K562 (cell line): ENCODE measurements around the gene ERVH48-1. TPM values are rescaled to one million over a fixed set of nuclear protein-coding genes. Genes with fewer than 3 reads are reported as not detected.

Source experiments
- BACH1 ChIP-seq: fragments of 200-800 bp; sonication (Bioruptor generic); IDR thresholded peaks from 2 replicates; pipeline ENCODE4 v1.6.1; 2016; ENCODE audit warnings: missing genetic modification characterization, missing compliant biosample characterization
- C11orf30 ChIP-seq: fragments of 450-650 bp; IDR thresholded peaks from 2 replicates; pipeline ENCODE4 v1.6.1; 2016; ENCODE audit warnings: low read depth, mild to moderate bottlenecking
- CEBPZ ChIP-seq: fragments of 150-350 bp; IDR thresholded peaks from 2 replicates; pipeline ENCODE4 v1.6.1; 2014; ENCODE audit warnings: low read depth, mild to moderate bottlenecking, low read length, borderline replicate concordance
- CHD2 ChIP-seq: IDR thresholded peaks from 2 replicates; pipeline ENCODE4 v1.6.1; 2011; ENCODE audit warnings: low read depth, low read length
- DMBX1 ChIP-seq: fragments of 250-450 bp; sonication (Bioruptor Pico); IDR thresholded peaks from 2 replicates; pipeline ENCODE4 v1.8.0; 2022; ENCODE audit warnings: inconsistent platforms, mild to moderate bottlenecking, moderate library complexity, borderline replicate concordance
- ETS2 ChIP-seq: IDR thresholded peaks from 2 replicates; pipeline ENCODE4 v1.6.1; 2016; ENCODE audit warnings: borderline replicate concordance, missing genetic modification characterization, mild to moderate bottlenecking, moderate library complexity, missing compliant biosample characterization; ENCODE audit not compliant: poor library complexity, severe bottlenecking
- EWSR1 ChIP-seq: fragments of 450-650 bp; IDR thresholded peaks from 2 replicates; pipeline ENCODE4 v1.6.1; 2018; ENCODE audit warnings: borderline replicate concordance, mild to moderate bottlenecking, low read depth, moderate library complexity; ENCODE audit not compliant: partially characterized antibody
- IRF1 ChIP-seq: sonication (generic); formaldehyde crosslinking; IDR thresholded peaks from 2 replicates; pipeline ENCODE4 v1.8.0; 2022; ENCODE audit warnings: missing genetic modification reagents, mild to moderate bottlenecking, borderline replicate concordance
- KAT8 ChIP-seq: fragments of 450-650 bp; IDR thresholded peaks from 2 replicates; pipeline ENCODE4 v1.6.1; 2016; ENCODE audit warnings: low read depth, mild to moderate bottlenecking
- MLX ChIP-seq, 2 experiments: fragments of 450-650 bp in 1 of 2; sonication (generic) in 1 of 2; formaldehyde crosslinking; conservative IDR thresholded peaks; 2 replicates each; pipeline versions ENCODE4 v1.4.0 to v1.8.1; 2020 to 2022; ENCODE audit warnings: mild to moderate bottlenecking in 1 of 2, missing genetic modification reagents in 1 of 2
- RAD51 ChIP-seq: fragments of 450-650 bp; IDR thresholded peaks from 2 replicates; pipeline ENCODE4 v1.7.1; 2016; ENCODE audit warnings: low read depth, mild to moderate bottlenecking, borderline replicate concordance
- RCOR1 ChIP-seq, 2 experiments: IDR thresholded peaks; 2 replicates each; pipeline ENCODE4 v1.6.1; 2012; ENCODE audit warnings: low read depth in 2 of 2, low read length in 2 of 2, borderline replicate concordance in 1 of 2, improper control_type of control experiment in 1 of 2
- SFPQ ChIP-seq: fragments of 200-400 bp; formaldehyde crosslinking; IDR thresholded peaks from 2 replicates; pipeline ENCODE4 v1.6.1; 2017; ENCODE audit warnings: mild to moderate bottlenecking, low read depth, low read length, moderate library complexity
- TARDBP ChIP-seq: fragments of 450-650 bp; IDR thresholded peaks from 2 replicates; pipeline ENCODE4 v1.6.1; 2016
- ZBTB43 ChIP-seq: sonication (generic); formaldehyde crosslinking; IDR thresholded peaks from 2 replicates; pipeline ENCODE4 v1.8.0; 2023; ENCODE audit warnings: mild to moderate bottlenecking, missing genetic modification reagents
- ZNF140 ChIP-seq: fragments of 250-450 bp; sonication (Bioruptor Pico); IDR thresholded peaks from 2 replicates; pipeline ENCODE4 v1.8.0; 2021; ENCODE audit warnings: moderate library complexity, mild to moderate bottlenecking, inconsistent platforms
- ZNF395 ChIP-seq: fragments of 200-800 bp; sonication (Bioruptor generic); IDR thresholded peaks from 2 replicates; pipeline ENCODE4 v1.6.1; 2017; ENCODE audit warnings: missing genetic modification characterization, missing compliant biosample characterization
- polyA plus RNA-seq, 8 experiments: library from polyadenylated mRNA; depleted of rRNA in 4 of 8; stranded (reverse) in 5 of 8; unstranded in 3 of 8; fragments of >200 nt; fragmentation: Nextera tagmentation in 2 of 8; fragmentation: Illumina TruSeq in 1 of 8; extraction: Ambion mirVana in 2 of 8; extraction: Trizol in 1 of 8; gene quantifications; 2 replicates each; pipeline versions ENCODE4 v1.2.1 to v1.2.3, GENCODE V29; 2011 to 2014; ENCODE audit warnings: inconsistent platforms in 1 of 8, missing spikeins in 1 of 8
- total RNA-seq, 7 experiments: library from RNA; depleted of rRNA in 6 of 7; stranded (reverse); fragments of >200 nt in 6 of 7; fragmentation: Illumina TruSeq in 2 of 7; extraction: Trizol in 2 of 7; gene quantifications; 2 replicates each; pipeline versions ENCODE4 v1.2.1 to v1.2.3, GENCODE V29; 2011 to 2021; ENCODE audit warnings: low replicate concordance in 1 of 7

The ERVH48-1 gene
- total and polyA plus RNA-seq, 9 of the 15 experiments (the other 6 are each of a cell fraction or from before 2014, with no cell fraction given) = 0.08 to 0.49 (median 0.16) TPM; not detected in 3

- TF ChIP-seq DMBX1 (0 out of 2 replicates have a peak, but pooled peaks have one; percentile 37), TARDBP (peak; percentile 22; the same call in 1 of the 2 replicates), EWSR1 (no peak), BACH1 (tag) (no peak), KAT8 (no peak), IRF1 (no peak; the same call in 1 of the 2 replicates), RCOR1 (IDR thresholded peaks at IDR 0.05; ENCODE audit: borderline replicate concordance in 1 of 2, low read depth in 2 of 2, low read length in 2 of 2) (no peak), ETS2 (tag) (no peak), CHD2 (no peak), ZNF140 (CRISPR knock-in tag) (no peak), RAD51 (no peak; the same call in 1 of the 2 replicates), MLX (CRISPR knock-in tag; conservative IDR thresholded peaks at IDR 0.05) (0 out of 4 replicates have a peak, but pooled peaks of 1 of the 2 experiments have one; percentile 82), ZBTB43 (CRISPR knock-in tag) (no peak), CEBPZ (no peak), C11orf30 (no peak), SFPQ (no peak), ZNF395 (CRISPR knock-in tag) (no peak; the same call in 1 of the 2 replicates)
Observed at GRCh38 chr21:42892582-42892930, 32.9 kb downstream of the ERVH48-1 start (continued).
